HepG2 (cell line): ENCODE results near the gene SPRED2. TPM values are rescaled to one million over a fixed set of nuclear protein-coding genes. Genes with fewer than 3 reads are reported as not detected.

ENCODE experiments used
- ATAC-seq: fragments of 200-7000 bp; cut with Tn5 transposase; 3 replicates; pipeline ENCODE4 v1.9.1; 2020; ENCODE audit warnings: mild to moderate bottlenecking, moderate library complexity
- BruUV-seq: library from RNA; stranded (reverse); fragments of 400-500 nt; replicated peaks from 2 replicates; lab custom pipeline; 2021; lab: Mats Ljungman, UMichigan
- CTCF ChIA-PET: fragments of 300-600 bp; formaldehyde crosslinking; extraction: SDS; loops from one replicate; lab custom pipeline; 2021; ENCODE audit warnings: low total read pairs, inconsistent platforms, low intra/inter-chr PET ratio; lab: Yijun Ruan, JAX
- POLR2A ChIA-PET: fragments of 350-600 bp; sonication (Branson Sonifier 250); formaldehyde crosslinking; loops from one replicate; lab custom pipeline; 2020; ENCODE audit warnings: antibody characterized with exemption, inconsistent platforms; lab: Yijun Ruan, JAX
- DNase-seq: peaks from one replicate; pipeline ENCODE4 v3.0.0-alpha.2; 2015; ENCODE audit warnings: low spot score
- FAIRE-seq: peaks from 3 replicates; lab custom pipeline; 2011; peaks lifted over from hg19 to GRCh38; lab: Jason Lieb, UNC
- H2AFZ ChIP-seq: one replicate; pipeline ENCODE4 v1.6.1; 2011; ENCODE audit warnings: low read length, inconsistent platforms
- H3K27ac ChIP-seq: fragments of 300-600 bp; 3 replicates; pipeline ENCODE4 v1.8.0; 2011; ENCODE audit warnings: mixed run types, mild to moderate bottlenecking, mixed read lengths, low read length, inconsistent platforms; ENCODE audit not compliant: insufficient read depth; ENCODE audit errors: extremely low read length
- H3K27me3 ChIP-seq, 2 experiments: fragments of 200-600 bp in 1 of 2; 2 replicates in 1 of 2; 3 replicates in 1 of 2; pipeline versions ENCODE4 v1.6.0 to v1.8.0; 2011; ENCODE audit warnings: low read length in 2 of 2, mild to moderate bottlenecking in 2 of 2, moderate library complexity in 2 of 2, inconsistent platforms in 1 of 2; ENCODE audit not compliant: insufficient read depth in 2 of 2, control insufficient read depth in 1 of 2
- H3K36me3 ChIP-seq, 2 experiments: fragments of 200-600 bp in 1 of 2; replicated peaks in 1 of 2; 2 replicates in 1 of 2; 3 replicates in 1 of 2; pipeline versions ENCODE4 v1.5.1 to v1.8.0; 2011; ENCODE audit warnings: low read length in 2 of 2, inconsistent platforms in 1 of 2; ENCODE audit not compliant: insufficient read depth in 2 of 2, control insufficient read depth in 1 of 2
- H3K4me1 ChIP-seq: 2 replicates; pipeline ENCODE4 v1.5.1; 2012; ENCODE audit warnings: low read length, inconsistent platforms; ENCODE audit not compliant: insufficient read depth
- H3K4me2 ChIP-seq: 2 replicates; pipeline ENCODE4 v1.6.0; 2011; ENCODE audit warnings: low read depth, low read length, inconsistent platforms
- H3K4me3 ChIP-seq, 3 experiments: fragments of 200-600 bp in 1 of 3; sonication (generic), shearing (Covaris generic) in 1 of 3; replicated peaks in 1 of 3; 2 replicates each; pipeline ENCODE4 v1.5.1; 2011 to 2016; ENCODE audit warnings: low read length in 3 of 3, inconsistent platforms in 2 of 3, low read depth in 2 of 3, mild to moderate bottlenecking in 2 of 3, control low read depth in 1 of 3, mixed read lengths in 1 of 3; ENCODE audit not compliant: insufficient read depth in 1 of 3
- H3K79me2 ChIP-seq: one replicate; pipeline ENCODE4 v1.6.1; 2011; ENCODE audit warnings: low read length, inconsistent platforms; ENCODE audit not compliant: insufficient read depth
- H3K9ac ChIP-seq: 2 replicates; pipeline ENCODE4 v1.6.0; 2011; ENCODE audit warnings: mild to moderate bottlenecking, low read depth, low read length, inconsistent platforms; ENCODE audit not compliant: insufficient read depth
- H3K9me3 ChIP-seq: 2 replicates; pipeline ENCODE4 v1.5.1; 2012; ENCODE audit warnings: mild to moderate bottlenecking, low read length
- H4K20me1 ChIP-seq: 2 replicates; pipeline ENCODE4 v1.6.0; 2011; ENCODE audit warnings: inconsistent platforms, mild to moderate bottlenecking, low read length, moderate library complexity; ENCODE audit not compliant: insufficient read depth
- CBFB ChIP-seq: sonication (generic); formaldehyde crosslinking; IDR thresholded peaks from 2 replicates; pipeline ENCODE4 v1.4.0; 2020; ENCODE audit warnings: missing genetic modification reagents
- MATR3 ChIP-seq: sonication (generic); formaldehyde crosslinking; IDR thresholded peaks from 2 replicates; pipeline ENCODE4 v1.4.0; 2020; ENCODE audit warnings: missing genetic modification reagents
- PRMT3 ChIP-seq: sonication (generic); formaldehyde crosslinking; IDR thresholded peaks from 2 replicates; pipeline ENCODE4 v1.8.1; 2022; ENCODE audit warnings: low read depth, mild to moderate bottlenecking, moderate library complexity, missing genetic modification reagents, borderline replicate concordance
- RBM22 ChIP-seq: fragments of 200-400 bp; formaldehyde crosslinking; optimal IDR thresholded peaks from 2 replicates; pipeline ENCODE3; 2017; ENCODE audit warnings: mild to moderate bottlenecking, low read length, moderate library complexity
- RNF2 ChIP-seq: fragments of 450-650 bp; conservative IDR thresholded peaks from 2 replicates; pipeline ENCODE4 v1.6.1; 2016; ENCODE audit warnings: low read depth
- ZBTB39 ChIP-seq: sonication (generic); formaldehyde crosslinking; IDR thresholded peaks from 2 replicates; pipeline ENCODE4 v1.5.0; 2020; ENCODE audit warnings: missing genetic modification reagents
- ZBTB49 ChIP-seq: sonication (generic); formaldehyde crosslinking; IDR thresholded peaks from 2 replicates; pipeline ENCODE4 v1.4.0; 2020; ENCODE audit warnings: missing genetic modification reagents, borderline replicate concordance
- ZNF121 ChIP-seq: sonication (generic); formaldehyde crosslinking; IDR thresholded peaks from 2 replicates; pipeline ENCODE4 v1.5.0; 2020; ENCODE audit warnings: mild to moderate bottlenecking, missing genetic modification reagents
- ZNF609 ChIP-seq: sonication (generic); formaldehyde crosslinking; IDR thresholded peaks from 2 replicates; pipeline ENCODE4 v1.4.0; 2020; ENCODE audit warnings: mild to moderate bottlenecking, missing genetic modification reagents, borderline replicate concordance
- WGBS: methylation state at CpG from one replicate; pipeline ENCODE4 v1.1.6; 2017; ENCODE audit warnings: low lambda C conversion rate; 5-methylcytosine and 5-hydroxymethylcytosine counted together
- in situ Hi-C: cut with HindIII; loops from 2 replicates; pipeline ENCODE4 v1.10.0; 2017; ENCODE audit warnings: low pct_unique_long_range_greater_than_20kb; ENCODE audit not compliant: extremely low pct_ligation_motif_present
- intact Hi-C: fragments of 100-400 bp; cut with micrococcal nuclease; formaldehyde crosslinking; loops from one replicate; pipeline ENCODE4 v1.10.0; 2022; ENCODE audit not compliant: unreplicated experiment
- polyA plus RNA-seq, 8 experiments: library from polyadenylated mRNA; depleted of rRNA in 3 of 8; stranded (reverse) in 7 of 8; unstranded in 1 of 8; fragments of >200 nt; fragmentation: Illumina TruSeq in 4 of 8; extraction: Trizol in 4 of 8; gene quantifications; 2 replicates each; pipeline versions ENCODE4 v1.2.1 to v1.2.3, GENCODE V29; 2011 to 2016; ENCODE audit warnings: low read depth in 4 of 8, missing spikeins in 1 of 8, mixed read lengths in 1 of 8; ENCODE audit not compliant: insufficient read depth in 1 of 8
- total RNA-seq, 5 experiments: library from RNA; depleted of rRNA; stranded (reverse); fragments of >200 nt; fragmentation: Illumina TruSeq; extraction: Trizol; gene quantifications; 2 replicates each; pipeline ENCODE4 v1.2.3, GENCODE V29; 2016; ENCODE audit warnings: low read depth in 1 of 5

SPRED2 gene
- total and polyA plus RNA-seq, 2 of the 13 experiments (the other 11 are each of a cell fraction or from before 2014, with no cell fraction given): 13.0 to 37.0 TPM

GRCh38 chr2:65471409-65471808 lies 39.0 kb upstream of the SPRED2 start:
- no TSS peak for BruUV-seq
- Histone ChIP-seq H3K4me2 (no peak overlapping the region), H3K9me3 (no peaks in the 10 kb centered on the region), H3K36me3 (no peaks in the 10 kb centered on the region), H3K27me3 (no peaks in the 10 kb centered on the region), H4K20me1 (no peaks in the 10 kb centered on the region), H3K27ac (no peak overlapping the region), H2AFZ (no peak overlapping the region), H3K9ac (no peak overlapping the region), H3K79me2 (no peaks in the 10 kb centered on the region), H3K4me1 (no peaks in the 10 kb centered on the region), H3K4me3 (no peak overlapping the region)
- FAIRE-seq (no peak), DNase-seq (no peak), ATAC-seq (no peak)
- intact Hi-C loops: no loop called here
- CTCF ChIA-PET: no interaction called here
- POLR2A ChIA-PET: no interaction called here
- 89% methylated on average over 3 of the region's 3 CpGs for WGBS
- in situ Hi-C loops: no loop called here
- TF ChIP-seq PRMT3: no peak
- TF ChIP-seq ZNF121 (CRISPR knock-in tag): peak; percentile 60; the same call in 1 of the 2 replicates

GRCh38 chr2:65466551-65466950 lies 34.2 kb upstream of the SPRED2 start:
- no peak overlapping the region for H3K4me3 ChIP-seq
- intact Hi-C loops: no loop called here
- no peaks in the 10 kb centered on the region for H4K20me1 ChIP-seq
- in situ Hi-C loops: no loop called here
- DNase-seq (no peak), ATAC-seq (no peak), FAIRE-seq (no peak)
- H3K4me1 ChIP-seq: no peaks in the 10 kb centered on the region
- no peak overlapping the region for H2AFZ ChIP-seq
- ChIA-PET CTCF (no interaction called here), POLR2A (no interaction called here)
- H3K27ac ChIP-seq: no peak overlapping the region
- H3K36me3 ChIP-seq: no peaks in the 10 kb centered on the region
- no peak overlapping the region for H3K4me2 ChIP-seq
- H3K79me2 ChIP-seq: no peaks in the 10 kb centered on the region
- no peaks in the 10 kb centered on the region for H3K27me3 ChIP-seq
- 72% methylated on average over 3 of the region's 3 CpGs for WGBS
- H3K9ac ChIP-seq: no peak overlapping the region
- BruUV-seq: no TSS peak
- no peaks in the 10 kb centered on the region for H3K9me3 ChIP-seq
- TF ChIP-seq MATR3 (CRISPR knock-in tag) (no peak), ZBTB49 (CRISPR knock-in tag) (no peak), CBFB (CRISPR knock-in tag) (no peak), ZNF609 (no peak), RBM22 (no peak), ZBTB39 (CRISPR knock-in tag) (no peak), RNF2 (no peak)
